ENCODE data around the gene ACTN3. TPM values are rescaled to one million over a fixed set of nuclear protein-coding genes. Genes with fewer than 3 reads are reported as not detected.
A peak's percentile ranks its signal among the peaks of the same experiment; 100 is the strongest.

ACTN3 gene
- total RNA-seq, 4 donors from 2014 or later = not detected

GRCh38 chr11:66529069-66529468 is 17.6 kb upstream of the ACTN3 start:
- no peak for ATAC-seq
- H3K4me1 ChIP-seq = no peaks in the 10 kb centered on the region
- WGBS, 2 donors (ENCODE audit: low coverage in 1 of 2) = 58 to 78% methylated on average over 7 to 8 of the region's 10 CpGs
- H3K9me3 ChIP-seq = no peaks in the 10 kb centered on the region
- no peak for TF ChIP-seq POLR2A (IDR thresholded peaks at IDR 0.05)
- no peak for TF ChIP-seq POLR2AphosphoS5 (IDR thresholded peaks at IDR 0.05)
- TF ChIP-seq EP300 (IDR thresholded peaks at IDR 0.05) = no peak
- TF ChIP-seq CTCF (IDR thresholded peaks at IDR 0.05) = no peak
- no peak overlapping the region for H3K27ac ChIP-seq
- peaks cover 0 to 81% of the 10 kb centered on the region in 2 donors for H3K36me3 ChIP-seq
- H3K27me3 ChIP-seq = no peaks in the 10 kb centered on the region
- no peak overlapping the region for H3K4me3 ChIP-seq

GRCh38 chr11:66529655-66530054 is 17.0 kb upstream of the ACTN3 start:
- Histone ChIP-seq H3K27me3 (no peaks in the 10 kb centered on the region), H3K27ac (no peak overlapping the region), H3K9me3 (no peaks in the 10 kb centered on the region), H3K36me3 (peaks cover 0 to 78% of the 10 kb centered on the region in 2 donors), H3K4me3 (no peak overlapping the region), H3K4me1 (no peaks in the 10 kb centered on the region)
- TF ChIP-seq CTCF (IDR thresholded peaks at IDR 0.05) (no peak), POLR2AphosphoS5 (IDR thresholded peaks at IDR 0.05) (no peak), EP300 (IDR thresholded peaks at IDR 0.05) (no peak), POLR2A (IDR thresholded peaks at IDR 0.05) (no peak)
- WGBS, 2 donors (ENCODE audit: low coverage in 1 of 2) = 52 to 57% methylated on average over 2 to 5 of the region's 13 CpGs
- ATAC-seq = no peak

- no peaks in the 10 kb centered on the region for H3K27me3 ChIP-seq
- ATAC-seq = no peak
- TF ChIP-seq CTCF (IDR thresholded peaks at IDR 0.05) (no peak), EP300 (IDR thresholded peaks at IDR 0.05) (no peak), POLR2AphosphoS5 (IDR thresholded peaks at IDR 0.05) (no peak), POLR2A (IDR thresholded peaks at IDR 0.05) (no peak)
- 100% methylated on average over 3 of the region's 10 CpGs; no CpG with 5 or more reads in 1 of the 2 donors for WGBS, 2 donors (ENCODE audit: low coverage in 1 of 2)
- H3K36me3 ChIP-seq = peaks cover 0 to 93% of the 10 kb centered on the region in 2 donors
- H3K4me3 ChIP-seq = no peak overlapping the region
- no peak overlapping the region for H3K27ac ChIP-seq
- no peaks in the 10 kb centered on the region for H3K4me1 ChIP-seq
- H3K9me3 ChIP-seq = no peaks in the 10 kb centered on the region
These were observed 15.6 kb upstream of the ACTN3 start for GRCh38 chr11:66530927-66531709.

- no peaks in the 10 kb centered on the region for H3K9me3 ChIP-seq
- no peak for TF ChIP-seq EP300 (IDR thresholded peaks at IDR 0.05)
- no peak for TF ChIP-seq CTCF (IDR thresholded peaks at IDR 0.05)
- TF ChIP-seq POLR2AphosphoS5 (IDR thresholded peaks at IDR 0.05) = no peak
- no peak for TF ChIP-seq POLR2A (IDR thresholded peaks at IDR 0.05)
- peaks cover 0 to 96% of the 10 kb centered on the region in 2 donors for H3K36me3 ChIP-seq
- ATAC-seq = peak; percentile 13
- no peak overlapping the region for H3K4me3 ChIP-seq
- WGBS, 2 donors (ENCODE audit: low coverage in 1 of 2) = 100% methylated on average over 3 of the region's 11 CpGs; no CpG with 5 or more reads in 1 of the 2 donors
- no peaks in the 10 kb centered on the region for H3K4me1 ChIP-seq
- no peaks in the 10 kb centered on the region for H3K27me3 ChIP-seq
- no peak overlapping the region for H3K27ac ChIP-seq
These were observed 14.9 kb upstream of the ACTN3 start for GRCh38 chr11:66531841-66532240.

- Histone ChIP-seq H3K4me3 (no peak overlapping the region), H3K27me3 (no peaks in the 10 kb centered on the region), H3K4me1 (no peaks in the 10 kb centered on the region), H3K27ac (no peak overlapping the region), H3K9me3 (no peaks in the 10 kb centered on the region), H3K36me3 (peaks cover 0 to 96% of the 10 kb centered on the region in 2 donors)
- 63 to 72% methylated on average over 3 to 4 of the region's 6 CpGs for WGBS, 2 donors (ENCODE audit: low coverage in 1 of 2)
- TF ChIP-seq EP300 (IDR thresholded peaks at IDR 0.05) = no peak
- TF ChIP-seq CTCF (IDR thresholded peaks at IDR 0.05) = no peak
- TF ChIP-seq POLR2AphosphoS5 (IDR thresholded peaks at IDR 0.05) = no peak
- no peak for TF ChIP-seq POLR2A (IDR thresholded peaks at IDR 0.05)
- no peak for ATAC-seq
These were observed 13.9 kb upstream of the ACTN3 start for GRCh38 chr11:66532784-66533183.
